ENCODE data around the gene BCAS3. TPM values are rescaled to one million over a fixed set of nuclear protein-coding genes. Genes with fewer than 3 reads are reported as not detected.

Gene BCAS3
- polyA plus RNA-seq (2011; rRNA removed) (17.5 and 24.9 TPM in 2 replicates), polyA minus RNA-seq (2011; rRNA and poly(A)+ RNA removed) (88.8 and 110 TPM in 2 replicates)

DNA sequence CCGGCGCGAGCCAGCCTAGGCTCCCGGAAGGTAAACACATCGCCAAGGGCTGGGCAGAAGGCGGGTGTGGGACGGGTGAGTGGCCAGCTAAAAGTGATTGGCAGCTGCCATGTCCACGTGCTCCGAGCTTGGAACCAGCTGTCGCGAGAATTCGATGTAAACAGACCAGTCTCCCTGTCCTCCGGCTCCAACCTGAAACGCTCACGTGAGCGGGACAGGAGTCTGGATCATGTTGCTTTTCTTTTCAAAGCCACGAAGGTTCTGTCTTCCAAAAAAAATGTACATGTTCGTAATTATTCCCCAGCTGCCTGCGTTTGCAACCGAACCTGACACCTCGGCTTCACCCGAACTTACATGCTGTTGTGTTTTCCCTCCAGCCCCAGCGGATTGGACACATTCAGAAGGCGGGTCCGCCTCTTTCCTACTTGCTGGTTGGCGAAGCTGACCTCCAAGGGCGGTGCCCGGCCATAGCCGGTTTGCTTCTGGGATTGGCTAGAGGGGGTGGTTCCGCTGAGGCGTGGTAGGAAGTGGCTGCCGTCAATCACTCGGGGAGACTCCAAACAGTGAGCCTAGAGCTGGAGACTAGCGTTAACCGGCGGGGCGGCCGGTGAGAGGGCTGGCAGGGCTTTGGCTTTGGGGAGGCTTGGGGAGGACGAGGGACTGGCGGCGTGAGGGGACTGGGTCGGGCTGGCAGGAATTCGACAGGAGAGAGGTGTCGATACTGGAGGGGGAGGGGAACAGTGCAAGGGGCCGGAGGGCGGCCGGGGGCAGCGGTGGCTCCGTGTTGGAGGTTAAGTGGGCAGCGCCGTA, at the start of gene BCAS3:
Gene BCAS3, plus strand, starts transcription at position 544 of the 810 bp plus-strand sequence.
- ChIA-PET POLR2A (interaction anchor here (0.5 to 1.1 kb wide), 6 partner anchors 29 to 1215 kb away, joined by 3 to 6 read pairs (median 3); partner anchors contain the start of gene PPM1D), CTCF (interaction anchor here (0.9 kb wide), 1 partner anchor 324 kb away, joined by 3 read pairs; no protein-coding TSS in a partner anchor)
- peak within 1 kb of the TSS; percentile 61 for H3K27ac ChIP-seq (ENCODE audit: low read depth, low read length)
- H3K27me3 ChIP-seq (ENCODE audit: control insufficient read depth, insufficient read depth, low read length), result no peaks in the 10 kb centered on the region
- peak; percentile 98 for DNase-seq (ENCODE audit: low read depth, low spot score)
- H3K9me3 ChIP-seq (ENCODE audit: control insufficient read depth, insufficient read depth, low read length), result no peaks in the 10 kb centered on the region; the same call in 1 of the 2 replicates
- peak within 1 kb of the TSS; percentile 89 for H3K4me3 ChIP-seq (ENCODE audit: low read depth, low read length)
- TF ChIP-seq, protein P1, sequence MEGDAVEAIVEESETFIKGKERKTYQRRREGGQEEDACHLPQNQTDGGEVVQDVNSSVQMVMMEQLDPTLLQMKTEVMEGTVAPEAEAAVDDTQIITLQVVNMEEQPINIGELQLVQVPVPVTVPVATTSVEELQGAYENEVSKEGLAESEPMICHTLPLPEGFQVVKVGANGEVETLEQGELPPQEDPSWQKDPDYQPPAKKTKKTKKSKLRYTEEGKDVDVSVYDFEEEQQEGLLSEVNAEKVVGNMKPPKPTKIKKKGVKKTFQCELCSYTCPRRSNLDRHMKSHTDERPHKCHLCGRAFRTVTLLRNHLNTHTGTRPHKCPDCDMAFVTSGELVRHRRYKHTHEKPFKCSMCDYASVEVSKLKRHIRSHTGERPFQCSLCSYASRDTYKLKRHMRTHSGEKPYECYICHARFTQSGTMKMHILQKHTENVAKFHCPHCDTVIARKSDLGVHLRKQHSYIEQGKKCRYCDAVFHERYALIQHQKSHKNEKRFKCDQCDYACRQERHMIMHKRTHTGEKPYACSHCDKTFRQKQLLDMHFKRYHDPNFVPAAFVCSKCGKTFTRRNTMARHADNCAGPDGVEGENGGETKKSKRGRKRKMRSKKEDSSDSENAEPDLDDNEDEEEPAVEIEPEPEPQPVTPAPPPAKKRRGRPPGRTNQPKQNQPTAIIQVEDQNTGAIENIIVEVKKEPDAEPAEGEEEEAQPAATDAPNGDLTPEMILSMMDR (IDR thresholded peaks at IDR 0.05; ENCODE audit: low read depth, low read length), result no peak

DNA sequence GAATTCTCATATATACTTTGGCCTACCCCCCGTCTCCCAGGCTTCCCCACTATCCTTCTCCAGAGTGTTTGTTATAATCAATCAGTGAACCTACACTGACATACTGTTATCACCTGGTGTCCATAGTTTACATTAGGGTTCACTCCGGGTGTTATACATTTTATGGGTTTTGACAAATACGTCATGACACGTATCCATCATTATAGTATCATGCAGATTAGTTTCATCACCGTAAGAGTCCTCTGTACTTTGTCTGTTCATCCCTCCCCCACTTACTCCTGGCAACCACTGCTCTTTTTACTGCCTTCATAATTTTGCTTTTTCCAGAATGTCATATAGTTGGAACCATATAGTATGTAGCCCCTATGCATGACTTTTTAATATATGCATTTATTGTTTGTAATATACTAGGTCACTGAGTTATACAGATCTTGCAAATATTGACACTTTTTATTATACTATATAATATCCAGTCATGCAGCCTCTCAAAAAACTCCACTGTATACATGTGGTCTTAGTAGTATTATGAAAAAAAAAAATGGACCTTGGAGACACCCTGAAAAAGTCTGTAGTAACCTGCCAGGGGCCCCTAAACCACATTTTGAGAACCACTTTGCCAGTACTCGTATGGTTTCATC, 49.3 kb upstream of the BCAS3 start:
- ChIA-PET CTCF (interaction anchor here (0.6 to 3.5 kb wide), 2 partner anchors 11 to 210 kb away, joined by 8 to 27 read pairs; no protein-coding TSS in a partner anchor), POLR2A (no interaction called here)
- Histone ChIP-seq H3K27ac (ENCODE audit: low read depth, low read length) (no peak overlapping the region), H3K27me3 (ENCODE audit: control insufficient read depth, insufficient read depth, low read length) (no peaks in the 10 kb centered on the region), H3K9me3 (ENCODE audit: control insufficient read depth, insufficient read depth, low read length) (no peaks in the 10 kb centered on the region), H3K4me3 (ENCODE audit: low read depth, low read length) (no peak overlapping the region)
- TF ChIP-seq, protein P1 (IDR thresholded peaks at IDR 0.05; ENCODE audit: low read depth, low read length), result no peak
- no peak for DNase-seq (ENCODE audit: low read depth, low spot score)

DNA sequence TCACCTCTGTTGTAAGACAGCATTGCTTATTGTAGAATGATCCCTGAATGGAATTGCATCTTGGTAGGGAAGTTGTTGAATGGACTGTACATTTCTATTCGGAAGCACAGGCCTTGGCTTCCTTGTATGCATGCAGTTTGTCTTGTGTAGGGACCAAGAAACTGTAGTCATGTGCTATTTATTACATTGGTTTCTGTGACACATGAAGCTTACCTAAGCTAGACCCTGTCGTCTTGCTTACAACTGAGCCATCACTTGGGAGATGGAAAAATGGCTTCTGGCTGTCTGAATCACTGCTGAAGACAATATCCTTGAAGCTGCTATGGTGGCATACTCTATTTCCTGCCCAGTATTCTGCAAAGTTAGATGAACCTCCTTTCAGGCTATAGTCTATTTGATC, 48.5 kb upstream of the BCAS3 start:
- no peak overlapping the region for H3K4me3 ChIP-seq (ENCODE audit: low read depth, low read length)
- H3K27ac ChIP-seq (ENCODE audit: low read depth, low read length), result no peak overlapping the region
- DNase-seq (ENCODE audit: low read depth, low spot score), result no peak
- TF ChIP-seq, protein P1 (IDR thresholded peaks at IDR 0.05; ENCODE audit: low read depth, low read length), result no peak
- H3K9me3 ChIP-seq (ENCODE audit: control insufficient read depth, insufficient read depth, low read length), result no peaks in the 10 kb centered on the region
- ChIA-PET POLR2A (no interaction called here), CTCF (interaction anchor here (3.5 kb wide), 1 partner anchor 10 kb away, joined by 27 read pairs; no protein-coding TSS in a partner anchor)
- H3K27me3 ChIP-seq (ENCODE audit: control insufficient read depth, insufficient read depth, low read length), result no peaks in the 10 kb centered on the region

DNA sequence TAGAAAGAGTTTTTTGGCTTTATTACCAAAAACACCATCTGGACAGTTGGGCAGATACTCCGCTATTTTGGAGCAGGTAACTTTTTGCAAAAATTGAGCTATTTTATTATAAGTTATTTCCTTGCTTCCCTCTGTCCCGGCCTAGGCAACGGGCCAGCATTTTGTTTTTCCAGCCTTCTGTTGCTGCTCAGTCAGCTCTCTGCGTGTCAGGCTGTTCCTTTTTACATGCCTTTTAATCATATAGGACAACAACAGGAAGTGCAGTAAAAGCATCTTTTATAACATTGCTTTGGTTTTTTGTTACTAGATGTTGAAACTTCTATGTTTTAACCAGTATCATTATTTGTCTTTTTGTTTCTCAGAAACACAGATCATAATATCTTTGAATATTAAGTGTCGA, 47.3 kb upstream of the BCAS3 start:
- no peak overlapping the region for H3K4me3 ChIP-seq (ENCODE audit: low read depth, low read length)
- no peak overlapping the region for H3K27ac ChIP-seq (ENCODE audit: low read depth, low read length)
- H3K27me3 ChIP-seq (ENCODE audit: control insufficient read depth, insufficient read depth, low read length), result no peaks in the 10 kb centered on the region
- ChIA-PET CTCF (interaction anchor here (0.6 to 3.5 kb wide), 3 partner anchors 9 to 29 kb away, joined by 3 to 27 read pairs (median 3); no protein-coding TSS in a partner anchor), POLR2A (interaction anchor here (0.6 kb wide), 1 partner anchor 432 kb away, joined by 4 read pairs; no protein-coding TSS in a partner anchor)
- TF ChIP-seq, protein P1 (IDR thresholded peaks at IDR 0.05; ENCODE audit: low read depth, low read length), result no peak
- no peak for DNase-seq (ENCODE audit: low read depth, low spot score)
- no peaks in the 10 kb centered on the region for H3K9me3 ChIP-seq (ENCODE audit: control insufficient read depth, insufficient read depth, low read length)
